HepG2 (cell line): ENCODE results near the gene PSORS1C2. TPM values are rescaled to one million over a fixed set of nuclear protein-coding genes. Genes with fewer than 3 reads are reported as not detected.

Experiments
- AFF4 ChIP-seq: sonication (generic); formaldehyde crosslinking; IDR thresholded peaks from 2 replicates; pipeline ENCODE4 v1.4.0; 2020; ENCODE audit warnings: missing genetic modification reagents
- AGO2 ChIP-seq: fragments of 200-400 bp; formaldehyde crosslinking; optimal IDR thresholded peaks from 2 replicates; pipeline ENCODE3; 2017; ENCODE audit warnings: mild to moderate bottlenecking, low read depth, low read length, moderate library complexity
- FOXO4 ChIP-seq: sonication (generic); formaldehyde crosslinking; conservative IDR thresholded peaks from 2 replicates; pipeline ENCODE4 v1.8.1; 2023; ENCODE audit warnings: missing genetic modification reagents
- MIER3 ChIP-seq: IDR thresholded peaks from 2 replicates; pipeline ENCODE4 v1.6.1; 2016; ENCODE audit warnings: missing compliant biosample characterization, borderline replicate concordance
- MTA1 ChIP-seq: sonication (generic); formaldehyde crosslinking; IDR thresholded peaks from 2 replicates; pipeline ENCODE4 v1.4.0; 2020; ENCODE audit warnings: missing genetic modification reagents, mild to moderate bottlenecking, borderline replicate concordance
- NFAT5 ChIP-seq: sonication (generic); formaldehyde crosslinking; IDR thresholded peaks from 2 replicates; pipeline ENCODE4 v1.4.0; 2020; ENCODE audit warnings: missing genetic modification reagents
- PAX8 ChIP-seq: sonication (generic); formaldehyde crosslinking; IDR thresholded peaks from 2 replicates; pipeline ENCODE4 v1.8.0; 2022; ENCODE audit warnings: mild to moderate bottlenecking, missing genetic modification reagents, borderline replicate concordance
- SSRP1 ChIP-seq: IDR thresholded peaks from 2 replicates; pipeline ENCODE4 v1.6.1; 2016; ENCODE audit warnings: control low read depth
- YEATS4 ChIP-seq: sonication (generic); formaldehyde crosslinking; IDR thresholded peaks from 2 replicates; pipeline ENCODE4 v1.4.0; 2020; ENCODE audit warnings: missing genetic modification reagents, borderline replicate concordance
- ZNF292 ChIP-seq: sonication (generic); formaldehyde crosslinking; IDR thresholded peaks from 2 replicates; pipeline ENCODE4 v1.8.1; 2022; ENCODE audit warnings: mild to moderate bottlenecking, low read depth, missing genetic modification reagents, borderline replicate concordance
- ZNF614 ChIP-seq: IDR thresholded peaks from 2 replicates; pipeline ENCODE4 v1.6.1; 2018; ENCODE audit warnings: missing biosample characterization, missing genetic modification reagents, inconsistent platforms, borderline replicate concordance
- ZNF619 ChIP-seq: sonication (generic); formaldehyde crosslinking; IDR thresholded peaks from 2 replicates; pipeline ENCODE4 v1.4.0; 2020; ENCODE audit warnings: mild to moderate bottlenecking, missing genetic modification reagents
- ZNF772 ChIP-seq: sonication (generic); formaldehyde crosslinking; IDR thresholded peaks from 2 replicates; pipeline ENCODE4 v1.5.0; 2020; ENCODE audit warnings: mild to moderate bottlenecking, missing genetic modification reagents
- ZNF878 ChIP-seq: sonication (generic); formaldehyde crosslinking; IDR thresholded peaks from 2 replicates; pipeline ENCODE4 v1.8.1; 2023; ENCODE audit warnings: mild to moderate bottlenecking, missing genetic modification reagents, moderate library complexity
- polyA plus RNA-seq, 8 experiments: library from polyadenylated mRNA; depleted of rRNA in 3 of 8; stranded (reverse) in 7 of 8; unstranded in 1 of 8; fragments of >200 nt; fragmentation: Illumina TruSeq in 4 of 8; extraction: Trizol in 4 of 8; gene quantifications; 2 replicates each; pipeline versions ENCODE4 v1.2.1 to v1.2.3, GENCODE V29; 2011 to 2016; ENCODE audit warnings: low read depth in 4 of 8, missing spikeins in 1 of 8, mixed read lengths in 1 of 8; ENCODE audit not compliant: insufficient read depth in 1 of 8
- total RNA-seq, 5 experiments: library from RNA; depleted of rRNA; stranded (reverse); fragments of >200 nt; fragmentation: Illumina TruSeq; extraction: Trizol; gene quantifications; 2 replicates each; pipeline ENCODE4 v1.2.3, GENCODE V29; 2016; ENCODE audit warnings: low read depth in 1 of 5
- TF ChIP-seq, protein P1 (sequence below): sonication (generic); formaldehyde crosslinking; IDR thresholded peaks from 2 replicates; pipeline ENCODE4 v1.5.0; 2020; ENCODE audit warnings: missing genetic modification reagents
- TF ChIP-seq, protein P2 (sequence below): IDR thresholded peaks from 2 replicates; pipeline ENCODE4 v1.6.1; 2018; ENCODE audit warnings: missing genetic modification reagents, mild to moderate bottlenecking, missing compliant biosample characterization

PSORS1C2 gene
- total and polyA plus RNA-seq, 2 of the 13 experiments (the other 11 are each of a cell fraction or from before 2014, with no cell fraction given): not detected

- TF ChIP-seq ZNF614 (CRISPR knock-in tag): peak; percentile 69; the same call in 1 of the 2 replicates
- TF ChIP-seq ZNF772 (CRISPR knock-in tag): peak; percentile 73; the same call in 1 of the 2 replicates
- TF ChIP-seq MTA1 (CRISPR knock-in tag): peak; percentile 97
- TF ChIP-seq, protein P1, sequence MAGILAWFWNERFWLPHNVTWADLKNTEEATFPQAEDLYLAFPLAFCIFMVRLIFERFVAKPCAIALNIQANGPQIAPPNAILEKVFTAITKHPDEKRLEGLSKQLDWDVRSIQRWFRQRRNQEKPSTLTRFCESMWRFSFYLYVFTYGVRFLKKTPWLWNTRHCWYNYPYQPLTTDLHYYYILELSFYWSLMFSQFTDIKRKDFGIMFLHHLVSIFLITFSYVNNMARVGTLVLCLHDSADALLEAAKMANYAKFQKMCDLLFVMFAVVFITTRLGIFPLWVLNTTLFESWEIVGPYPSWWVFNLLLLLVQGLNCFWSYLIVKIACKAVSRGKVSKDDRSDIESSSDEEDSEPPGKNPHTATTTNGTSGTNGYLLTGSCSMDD (CRISPR knock-in tag): no peak
- TF ChIP-seq PAX8: no peak
- no peak for TF ChIP-seq AGO2
- peak; percentile 62 for TF ChIP-seq ZNF292 (CRISPR knock-in tag)
- TF ChIP-seq ZNF878: 0 out of 2 replicates have a peak, but pooled peaks have one; percentile 57
- no peak; the same call in 1 of the 2 replicates for TF ChIP-seq MIER3
- TF ChIP-seq YEATS4: peak; percentile 71; the same call in 1 of the 2 replicates
- TF ChIP-seq, protein P2, sequence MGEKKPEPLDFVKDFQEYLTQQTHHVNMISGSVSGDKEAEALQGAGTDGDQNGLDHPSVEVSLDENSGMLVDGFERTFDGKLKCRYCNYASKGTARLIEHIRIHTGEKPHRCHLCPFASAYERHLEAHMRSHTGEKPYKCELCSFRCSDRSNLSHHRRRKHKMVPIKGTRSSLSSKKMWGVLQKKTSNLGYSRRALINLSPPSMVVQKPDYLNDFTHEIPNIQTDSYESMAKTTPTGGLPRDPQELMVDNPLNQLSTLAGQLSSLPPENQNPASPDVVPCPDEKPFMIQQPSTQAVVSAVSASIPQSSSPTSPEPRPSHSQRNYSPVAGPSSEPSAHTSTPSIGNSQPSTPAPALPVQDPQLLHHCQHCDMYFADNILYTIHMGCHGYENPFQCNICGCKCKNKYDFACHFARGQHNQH (CRISPR knock-in tag): peak; percentile 49; the same call in 1 of the 2 replicates
- TF ChIP-seq NFAT5 (CRISPR knock-in tag): peak; percentile 52; the same call in 1 of the 2 replicates
- TF ChIP-seq ZNF619 (CRISPR knock-in tag): peak; percentile 89
- peak; percentile 54; the same call in 1 of the 2 replicates for TF ChIP-seq SSRP1 (CRISPR knock-in tag)
- TF ChIP-seq FOXO4 (CRISPR knock-in tag): no peak
- TF ChIP-seq AFF4 (CRISPR knock-in tag): no peak; the same call in 1 of the 2 replicates
These were observed 47.3 kb upstream of the PSORS1C2 start (continued) for GRCh38 chr6:31186052-31186734.
